SK-N-SH (cell line): ENCODE data around the gene ABR.

Experiments used
- CTCF ChIP-seq: fragments of 200-600 bp; sonication (generic); IDR thresholded peaks from 2 replicates; pipeline ENCODE4 v1.6.1; 2017; ENCODE audit warnings: antibody characterized with exemption, mild to moderate bottlenecking, moderate library complexity
- EP300 ChIP-seq, 2 experiments: IDR thresholded peaks; 2 replicates each; pipeline versions ENCODE4 v1.4.0 to v1.6.1; 2012; ENCODE audit warnings: borderline replicate concordance in 1 of 2, low read depth in 1 of 2, low read length in 1 of 2
- GATA2 ChIP-seq: sonication (generic); formaldehyde crosslinking; IDR thresholded peaks from 2 replicates; pipeline ENCODE4 v1.5.0; 2020; ENCODE audit warnings: mild to moderate bottlenecking, missing genetic modification reagents
- MEF2A ChIP-seq: IDR thresholded peaks from 2 replicates; pipeline ENCODE4 v1.4.0; 2012; ENCODE audit warnings: low read depth, borderline replicate concordance
- POLR2AphosphoS5 ChIP-seq: IDR thresholded peaks from 2 replicates; pipeline ENCODE4 v1.6.1; 2012; ENCODE audit warnings: low read depth, low read length
- RAD21 ChIP-seq: IDR thresholded peaks from 2 replicates; pipeline ENCODE4 v1.6.1; 2012; ENCODE audit warnings: mild to moderate bottlenecking, low read length
- RXRA ChIP-seq: IDR thresholded peaks from 2 replicates; pipeline ENCODE4 v1.4.0; 2012; ENCODE audit warnings: low read depth, mild to moderate bottlenecking, borderline replicate concordance
- SMC3 ChIP-seq: IDR thresholded peaks from 2 replicates; pipeline ENCODE4 v1.6.1; 2012; ENCODE audit warnings: low read depth, low read length, improper control_type of control experiment
- TAF1 ChIP-seq: IDR thresholded peaks from 2 replicates; pipeline ENCODE4 v1.6.1; 2012; ENCODE audit warnings: low read depth, mild to moderate bottlenecking, low read length, moderate library complexity, borderline replicate concordance
- TCF12 ChIP-seq: IDR thresholded peaks from 2 replicates; pipeline ENCODE4 v1.4.0; 2012

- TF ChIP-seq CTCF, result no peak
- no peak for TF ChIP-seq EP300 (IDR thresholded peaks at IDR 0.05; ENCODE audit: borderline replicate concordance in 1 of 2, low read depth in 1 of 2, low read length in 1 of 2)
- no peak for TF ChIP-seq GATA2 (CRISPR knock-in tag)
- TF ChIP-seq MEF2A, result no peak
- no peak for TF ChIP-seq TCF12
- no peak for TF ChIP-seq RXRA
- no peak for TF ChIP-seq TAF1
- TF ChIP-seq RAD21, result no peak
- TF ChIP-seq POLR2AphosphoS5, result no peak
- no peak for TF ChIP-seq SMC3
These were observed 37.3 kb upstream of the ABR start for GRCh38 chr17:1217089-1217385.
